Osteocyte (in vitro differentiated cells): ENCODE results near the gene PAM16. TPM values are rescaled to one million over a fixed set of nuclear protein-coding genes. Genes with fewer than 3 reads are reported as not detected.

Experiments
- DNase-seq: peaks from one replicate; pipeline ENCODE4 v3.0.0; 2021; ENCODE audit warnings: mixed read lengths; ENCODE audit not compliant: unreplicated experiment; ENCODE audit errors: extremely low spot score
- H3K27ac Mint-ChIP-seq: one replicate; pipeline ENCODE4 v1.8.0; 2021; ENCODE audit warnings: mild to moderate bottlenecking, mixed read lengths; ENCODE audit not compliant: unreplicated experiment
- H3K27me3 Mint-ChIP-seq: one replicate; pipeline ENCODE4 v1.8.0; 2021; ENCODE audit warnings: mixed read lengths; ENCODE audit not compliant: unreplicated experiment
- H3K36me3 Mint-ChIP-seq: one replicate; pipeline ENCODE4 v1.8.0; 2021; ENCODE audit warnings: mixed read lengths; ENCODE audit not compliant: unreplicated experiment
- H3K4me1 Mint-ChIP-seq: one replicate; pipeline ENCODE4 v1.8.0; 2021; ENCODE audit warnings: mixed read lengths; ENCODE audit not compliant: unreplicated experiment
- H3K4me3 Mint-ChIP-seq: one replicate; pipeline ENCODE4 v1.8.0; 2021; ENCODE audit warnings: mild to moderate bottlenecking, moderate library complexity, mixed read lengths; ENCODE audit not compliant: unreplicated experiment
- H3K9me3 Mint-ChIP-seq: one replicate; pipeline ENCODE4 v1.8.0; 2021; ENCODE audit warnings: mixed read lengths; ENCODE audit not compliant: unreplicated experiment
- total RNA-seq: library from RNA; stranded (reverse); gene quantifications from 2 replicates; pipeline ENCODE4 v1.2.1, GENCODE V29; 2021
- TF ChIP-seq, protein P1 (sequence below): fragments of 200-600 bp; sonication (generic); IDR thresholded peaks from 2 replicates; pipeline ENCODE4 v1.5.0; 2021; ENCODE audit warnings: antibody characterized with exemption, mild to moderate bottlenecking, moderate library complexity

Gene PAM16
- total RNA-seq, 1 donor from 2014 or later = 21.0 TPM

DNA sequence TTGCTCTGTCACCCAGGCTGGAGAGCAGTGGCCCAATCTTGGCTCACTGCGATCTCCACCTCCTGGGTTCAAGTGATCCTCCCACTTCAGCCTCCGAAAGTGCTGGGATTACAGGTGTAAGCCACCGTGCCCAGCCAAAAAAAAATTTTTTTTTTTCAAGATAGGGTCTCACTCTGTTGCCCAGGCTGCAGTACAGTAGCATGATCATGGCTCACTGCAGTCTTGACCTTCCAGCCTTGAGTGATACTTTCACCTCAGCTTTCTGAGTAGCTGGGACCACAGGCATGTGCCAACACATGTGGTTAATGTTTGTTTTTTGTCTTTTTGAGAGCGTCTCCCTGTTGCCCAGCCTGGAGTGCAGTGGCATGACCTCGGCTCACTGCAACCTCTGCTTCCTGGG is 1.7 kb upstream of the PAM16 start:
- H3K4me3 Mint-ChIP-seq = no peak overlapping the region
- H3K36me3 Mint-ChIP-seq = no peaks in the 10 kb centered on the region
- H3K4me1 Mint-ChIP-seq = peaks cover 15% of the 10 kb centered on the region
- DNase-seq = no peak
- H3K27ac Mint-ChIP-seq = no peak overlapping the region
- no peaks in the 10 kb centered on the region for H3K27me3 Mint-ChIP-seq
- TF ChIP-seq, protein P1, sequence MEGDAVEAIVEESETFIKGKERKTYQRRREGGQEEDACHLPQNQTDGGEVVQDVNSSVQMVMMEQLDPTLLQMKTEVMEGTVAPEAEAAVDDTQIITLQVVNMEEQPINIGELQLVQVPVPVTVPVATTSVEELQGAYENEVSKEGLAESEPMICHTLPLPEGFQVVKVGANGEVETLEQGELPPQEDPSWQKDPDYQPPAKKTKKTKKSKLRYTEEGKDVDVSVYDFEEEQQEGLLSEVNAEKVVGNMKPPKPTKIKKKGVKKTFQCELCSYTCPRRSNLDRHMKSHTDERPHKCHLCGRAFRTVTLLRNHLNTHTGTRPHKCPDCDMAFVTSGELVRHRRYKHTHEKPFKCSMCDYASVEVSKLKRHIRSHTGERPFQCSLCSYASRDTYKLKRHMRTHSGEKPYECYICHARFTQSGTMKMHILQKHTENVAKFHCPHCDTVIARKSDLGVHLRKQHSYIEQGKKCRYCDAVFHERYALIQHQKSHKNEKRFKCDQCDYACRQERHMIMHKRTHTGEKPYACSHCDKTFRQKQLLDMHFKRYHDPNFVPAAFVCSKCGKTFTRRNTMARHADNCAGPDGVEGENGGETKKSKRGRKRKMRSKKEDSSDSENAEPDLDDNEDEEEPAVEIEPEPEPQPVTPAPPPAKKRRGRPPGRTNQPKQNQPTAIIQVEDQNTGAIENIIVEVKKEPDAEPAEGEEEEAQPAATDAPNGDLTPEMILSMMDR = no peak
- H3K9me3 Mint-ChIP-seq = no peaks in the 10 kb centered on the region

DNA sequence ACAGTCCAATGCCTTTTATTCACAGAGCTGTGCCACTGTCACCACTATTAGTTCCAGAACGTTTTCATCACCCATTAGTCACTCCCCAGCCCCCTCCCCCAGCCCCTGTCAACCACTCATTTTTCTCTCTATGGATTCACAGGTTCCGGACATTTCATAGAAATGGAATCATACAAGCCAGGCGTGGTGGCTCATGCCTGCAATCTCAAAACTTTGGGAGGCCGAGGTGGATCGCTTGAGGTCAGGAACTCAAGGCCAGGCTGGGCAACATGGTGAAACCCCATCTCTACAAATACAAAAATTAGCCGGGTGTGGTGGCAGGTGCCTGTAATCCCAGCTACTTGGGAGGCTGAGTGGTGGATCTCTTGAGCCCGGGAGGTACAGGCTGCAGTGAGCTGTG is 759 bp upstream of the PAM16 start:
- Mint-ChIP-seq H3K27ac (peak overlapping the region; percentile 44), H3K36me3 (no peaks in the 10 kb centered on the region), H3K27me3 (no peaks in the 10 kb centered on the region)

GRCh38 chr16:4350365-4350786 is 745 bp downstream of the PAM16 start:
- H3K27me3 Mint-ChIP-seq = no peaks in the 10 kb centered on the region
- TF ChIP-seq, protein P1 = no peak
- peaks cover 15% of the 10 kb centered on the region for H3K4me1 Mint-ChIP-seq
- peak overlapping the region; percentile 86 for H3K4me3 Mint-ChIP-seq
- DNase-seq = no peak
- H3K9me3 Mint-ChIP-seq = no peaks in the 10 kb centered on the region
- H3K36me3 Mint-ChIP-seq = no peaks in the 10 kb centered on the region
- peak overlapping the region; percentile 80 for H3K27ac Mint-ChIP-seq

More for the DNA sequence above, 759 bp upstream of the PAM16 start:
- peak overlapping the region; percentile 86 for H3K4me3 Mint-ChIP-seq
- no peaks in the 10 kb centered on the region for H3K9me3 Mint-ChIP-seq
- TF ChIP-seq, protein P1 = no peak
- peaks cover 15% of the 10 kb centered on the region for H3K4me1 Mint-ChIP-seq
- DNase-seq = no peak

DNA sequence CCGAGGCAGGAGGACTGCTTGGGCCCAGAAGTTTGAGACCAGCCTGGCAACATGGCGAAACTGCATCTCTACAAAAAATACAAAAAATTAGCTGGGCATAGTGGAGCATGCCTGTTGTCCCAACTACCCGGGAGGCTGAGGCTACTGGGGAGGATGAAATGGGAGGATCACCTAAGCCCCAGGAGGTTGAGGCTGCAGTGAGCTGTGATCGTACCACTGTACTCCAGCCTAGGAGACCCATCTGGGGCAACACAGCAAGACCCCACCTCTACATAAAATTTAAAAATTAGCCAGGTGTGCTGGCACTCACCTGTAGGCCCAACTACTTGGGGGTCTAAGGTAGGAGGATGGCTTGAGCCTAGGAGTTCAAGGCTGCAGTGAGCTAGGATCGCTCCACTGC is 1.8 kb downstream of the PAM16 start:
- Mint-ChIP-seq H3K27ac (no peak overlapping the region), H3K9me3 (no peaks in the 10 kb centered on the region), H3K36me3 (no peaks in the 10 kb centered on the region), H3K4me1 (peaks cover 15% of the 10 kb centered on the region), H3K4me3 (no peak overlapping the region), H3K27me3 (no peaks in the 10 kb centered on the region)
- DNase-seq = no peak
- TF ChIP-seq, protein P1 = no peak

GRCh38 chr16:4347765-4348509 is 3.2 kb downstream of the PAM16 start:
- no peaks in the 10 kb centered on the region for H3K27me3 Mint-ChIP-seq
- H3K9me3 Mint-ChIP-seq = no peaks in the 10 kb centered on the region
- no peak for DNase-seq
- peaks cover 15% of the 10 kb centered on the region for H3K4me1 Mint-ChIP-seq
- H3K36me3 Mint-ChIP-seq = no peaks in the 10 kb centered on the region
- TF ChIP-seq, protein P1 = no peak
- H3K27ac Mint-ChIP-seq = no peak overlapping the region
- no peak overlapping the region for H3K4me3 Mint-ChIP-seq
